Loucy (cell line): ENCODE results near the gene CCDC148.

ENCODE experiments used
- H2AFZ ChIP-seq: fragments of 200-600 bp; sonication (generic); 2 replicates; pipeline ENCODE4 v1.6.0; 2016; ENCODE audit warnings: antibody characterized with exemption, mild to moderate bottlenecking, low read length, moderate library complexity
- H3F3A ChIP-seq: fragments of 200-600 bp; 2 replicates; pipeline ENCODE4 v1.6.0; 2016; ENCODE audit warnings: antibody characterized with exemption, low read depth, mild to moderate bottlenecking
- H3K27me3 ChIP-seq: fragments of 200-600 bp; sonication (generic); 2 replicates; pipeline ENCODE4 v1.6.1; 2014; ENCODE audit warnings: low read length, mild to moderate bottlenecking; ENCODE audit not compliant: insufficient read depth, poor library complexity, severe bottlenecking
- H3K36me3 ChIP-seq: fragments of 200-600 bp; sonication (generic); 2 replicates; pipeline ENCODE4 v1.6.1; 2016; ENCODE audit warnings: low read length; ENCODE audit not compliant: insufficient read depth
- H3K4me1 ChIP-seq: fragments of 200-600 bp; sonication (generic); 2 replicates; pipeline ENCODE4 v1.5.1; 2014; ENCODE audit warnings: low read length, mild to moderate bottlenecking; ENCODE audit not compliant: insufficient read depth, poor library complexity, severe bottlenecking
- H3K4me2 ChIP-seq: fragments of 200-600 bp; sonication (generic); 2 replicates; pipeline ENCODE4 v1.6.0; 2014; ENCODE audit warnings: antibody characterized with exemption, low read length, low read depth, mild to moderate bottlenecking; ENCODE audit not compliant: poor library complexity, severe bottlenecking
- H3K4me3 ChIP-seq: fragments of 200-600 bp; sonication (generic); 2 replicates; pipeline ENCODE4 v1.5.1; 2014; ENCODE audit warnings: low read length, mild to moderate bottlenecking, mixed read lengths; ENCODE audit not compliant: poor library complexity, severe bottlenecking
- H3K79me2 ChIP-seq: fragments of 200-600 bp; sonication (generic); 2 replicates; pipeline ENCODE4 v1.6.1; 2014; ENCODE audit warnings: low read length; ENCODE audit not compliant: insufficient read depth
- H3K9ac ChIP-seq: fragments of 200-600 bp; sonication (generic); 2 replicates; pipeline ENCODE4 v1.6.0; 2014; ENCODE audit warnings: mild to moderate bottlenecking, low read depth, low read length, moderate library complexity; ENCODE audit not compliant: poor library complexity, severe bottlenecking
- H3K9me2 ChIP-seq: fragments of 200-600 bp; sonication (generic); replicated peaks from 2 replicates; pipeline ENCODE4 v1.6.1; 2016; ENCODE audit warnings: low read depth, low read length, mixed read lengths
- H3K9me3 ChIP-seq: fragments of 200-600 bp; sonication (generic); 2 replicates; pipeline ENCODE4 v1.6.1; 2014; ENCODE audit warnings: mild to moderate bottlenecking, antibody characterized with exemption, low read length, low read depth; ENCODE audit not compliant: insufficient read depth
- H4K20me1 ChIP-seq: fragments of 200-600 bp; sonication (generic); 2 replicates; pipeline ENCODE4 v1.6.0; 2014; ENCODE audit warnings: antibody characterized with exemption, low read length, mild to moderate bottlenecking; ENCODE audit not compliant: insufficient read depth, poor library complexity, severe bottlenecking
- EZH2phosphoT487 ChIP-seq: fragments of 200-600 bp; IDR thresholded peaks from 2 replicates; pipeline ENCODE4 v1.6.1; 2018; ENCODE audit warnings: antibody characterized with exemption, mild to moderate bottlenecking, moderate library complexity, borderline replicate concordance
- TF ChIP-seq, protein P1 (sequence below): fragments of 200-600 bp; sonication (generic); conservative IDR thresholded peaks from 2 replicates; pipeline ENCODE4 v1.5.1; 2014; ENCODE audit warnings: mild to moderate bottlenecking, antibody characterized with exemption, low read length

Gene CCDC148

GRCh38 chr2:158174495-158174894 is 282.1 kb downstream of the CCDC148 start:
- H3K4me3 ChIP-seq, result no peak overlapping the region
- H3F3A ChIP-seq, result no peaks in the 10 kb centered on the region
- H3K9me3 ChIP-seq, result no peaks in the 10 kb centered on the region
- no peaks in the 10 kb centered on the region for H4K20me1 ChIP-seq
- no peaks in the 10 kb centered on the region for H3K27me3 ChIP-seq
- no peaks in the 10 kb centered on the region for H3K9me2 ChIP-seq
- TF ChIP-seq, protein P1, sequence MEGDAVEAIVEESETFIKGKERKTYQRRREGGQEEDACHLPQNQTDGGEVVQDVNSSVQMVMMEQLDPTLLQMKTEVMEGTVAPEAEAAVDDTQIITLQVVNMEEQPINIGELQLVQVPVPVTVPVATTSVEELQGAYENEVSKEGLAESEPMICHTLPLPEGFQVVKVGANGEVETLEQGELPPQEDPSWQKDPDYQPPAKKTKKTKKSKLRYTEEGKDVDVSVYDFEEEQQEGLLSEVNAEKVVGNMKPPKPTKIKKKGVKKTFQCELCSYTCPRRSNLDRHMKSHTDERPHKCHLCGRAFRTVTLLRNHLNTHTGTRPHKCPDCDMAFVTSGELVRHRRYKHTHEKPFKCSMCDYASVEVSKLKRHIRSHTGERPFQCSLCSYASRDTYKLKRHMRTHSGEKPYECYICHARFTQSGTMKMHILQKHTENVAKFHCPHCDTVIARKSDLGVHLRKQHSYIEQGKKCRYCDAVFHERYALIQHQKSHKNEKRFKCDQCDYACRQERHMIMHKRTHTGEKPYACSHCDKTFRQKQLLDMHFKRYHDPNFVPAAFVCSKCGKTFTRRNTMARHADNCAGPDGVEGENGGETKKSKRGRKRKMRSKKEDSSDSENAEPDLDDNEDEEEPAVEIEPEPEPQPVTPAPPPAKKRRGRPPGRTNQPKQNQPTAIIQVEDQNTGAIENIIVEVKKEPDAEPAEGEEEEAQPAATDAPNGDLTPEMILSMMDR, result no peak
- no peak for TF ChIP-seq EZH2phosphoT487
- no peak overlapping the region for H3K4me2 ChIP-seq
- no peak overlapping the region for H3K9ac ChIP-seq
- H3K4me1 ChIP-seq, result no peaks in the 10 kb centered on the region
- no peak overlapping the region for H2AFZ ChIP-seq
- H3K36me3 ChIP-seq, result no peaks in the 10 kb centered on the region
- H3K79me2 ChIP-seq, result no peaks in the 10 kb centered on the region

- Histone ChIP-seq H2AFZ (no peak overlapping the region), H3K27me3 (no peaks in the 10 kb centered on the region), H3K4me1 (no peaks in the 10 kb centered on the region), H3K4me3 (no peak overlapping the region), H3K36me3 (no peaks in the 10 kb centered on the region), H3K9me3 (no peaks in the 10 kb centered on the region), H3K79me2 (no peaks in the 10 kb centered on the region), H3F3A (no peaks in the 10 kb centered on the region), H3K9ac (no peak overlapping the region), H3K9me2 (no peaks in the 10 kb centered on the region), H4K20me1 (no peaks in the 10 kb centered on the region), H3K4me2 (no peak overlapping the region)
- TF ChIP-seq, protein P1, result no peak
- TF ChIP-seq EZH2phosphoT487, result no peak
Measured at GRCh38 chr2:158172719-158173118, 283.8 kb downstream of the CCDC148 start.

DNA sequence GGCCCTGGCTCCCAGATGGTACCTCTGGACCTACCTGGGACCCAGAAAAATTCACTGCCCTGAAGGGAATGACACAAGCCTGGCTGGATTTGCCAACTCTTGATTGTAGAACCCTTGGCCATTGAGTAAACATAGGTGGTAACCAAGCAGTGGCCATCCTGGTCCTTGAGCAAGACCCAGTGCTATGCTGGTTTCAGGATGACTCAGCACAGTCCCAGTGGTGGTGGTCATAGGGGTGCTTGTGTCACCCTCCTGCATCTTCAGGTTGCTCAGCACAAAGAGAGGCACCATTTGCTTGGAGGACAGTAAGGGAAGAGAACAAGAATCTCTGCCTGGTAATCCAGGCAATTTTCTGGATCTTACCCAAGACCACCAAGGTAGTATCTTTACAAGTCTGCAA is 302.0 kb downstream of the CCDC148 start:
- Histone ChIP-seq H3K4me3 (no peak overlapping the region), H2AFZ (no peak overlapping the region), H3F3A (no peaks in the 10 kb centered on the region), H3K9me2 (no peaks in the 10 kb centered on the region), H4K20me1 (no peaks in the 10 kb centered on the region), H3K27me3 (no peaks in the 10 kb centered on the region), H3K79me2 (no peaks in the 10 kb centered on the region), H3K4me2 (no peak overlapping the region), H3K4me1 (no peaks in the 10 kb centered on the region), H3K9ac (no peak overlapping the region), H3K36me3 (no peaks in the 10 kb centered on the region), H3K9me3 (no peaks in the 10 kb centered on the region)
- TF ChIP-seq EZH2phosphoT487, result no peak
- TF ChIP-seq, protein P1, result no peak
